Ecto neural progenitor cell (in vitro differentiated cells): Measurements from ENCODE around the gene CCT6A.
"Not testable (repeated sequence)": the region's sequence is repeated elsewhere in the genome, so short reads cannot be mapped to it uniquely, and the experiment has no call there.

Experiments
- DNase-seq: peaks from one replicate; pipeline ENCODE4 v3.0.0-alpha.2; 2018; ENCODE audit warnings: low spot score

The CCT6A gene

DNA sequence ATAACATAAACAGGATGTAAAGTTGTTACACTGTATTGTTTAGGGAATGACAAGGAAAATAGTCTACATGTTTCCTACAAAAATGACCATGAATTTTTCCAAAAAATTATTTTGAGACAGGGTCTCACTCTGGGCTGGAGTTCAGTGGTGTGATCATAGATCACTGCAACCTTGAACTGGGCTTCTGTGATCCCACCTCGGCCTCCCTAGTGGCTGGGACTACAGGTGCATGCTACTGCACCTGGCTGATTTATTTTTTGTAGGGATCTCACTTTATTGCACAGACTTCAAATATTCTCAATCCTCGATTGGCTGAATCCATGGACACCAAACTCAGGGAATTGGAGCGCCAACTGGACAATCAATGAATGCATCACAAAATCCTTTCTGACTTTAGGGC is 48.1 kb downstream of the CCT6A start:
- DNase-seq, result no peak

GRCh38 chr7:56104138-56104537 is 52.6 kb downstream of the CCT6A start:
- not testable (repeated sequence) for DNase-seq

GRCh38 chr7:56105508-56105907 is 53.9 kb downstream of the CCT6A start:
- no peak for DNase-seq

- peak; percentile 61 for DNase-seq
Observed at GRCh38 chr7:56106108-56107073, 54.8 kb downstream of the CCT6A start, which contains the start of gene CHCHD2. CHCHD2 (minus strand) TSS chr7:56106476; CDS start chr7:56106413, 63 bp downstream.

DNA sequence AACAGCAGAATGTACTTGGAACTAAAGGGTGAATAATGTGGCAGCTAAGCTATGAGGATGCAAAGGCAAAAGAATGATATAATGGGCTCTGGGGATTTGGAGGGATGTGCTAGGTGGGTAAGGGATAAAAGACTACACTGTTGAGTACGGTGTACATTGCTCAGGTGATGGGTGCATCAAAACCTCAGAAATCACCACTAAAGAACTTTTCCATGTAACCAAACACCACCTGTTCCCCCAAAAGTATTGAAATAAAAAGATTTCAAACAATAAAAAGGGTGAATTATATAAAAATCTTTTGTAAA is 56.3 kb downstream of the CCT6A start:
- DNase-seq, result no peak

GRCh38 chr7:56110611-56111010 is 59.0 kb downstream of the CCT6A start:
- no peak for DNase-seq

GRCh38 chr7:56112244-56112643 is 60.7 kb downstream of the CCT6A start:
- not testable (repeated sequence) for DNase-seq
